ENCODE measurements around the gene ACTR1A. TPM values are rescaled to one million over a fixed set of nuclear protein-coding genes. Genes with fewer than 3 reads are reported as not detected.

Gene ACTR1A
- total RNA-seq, 4 donors from 2014 or later = 77.7 to 131 (median 106) TPM

DNA sequence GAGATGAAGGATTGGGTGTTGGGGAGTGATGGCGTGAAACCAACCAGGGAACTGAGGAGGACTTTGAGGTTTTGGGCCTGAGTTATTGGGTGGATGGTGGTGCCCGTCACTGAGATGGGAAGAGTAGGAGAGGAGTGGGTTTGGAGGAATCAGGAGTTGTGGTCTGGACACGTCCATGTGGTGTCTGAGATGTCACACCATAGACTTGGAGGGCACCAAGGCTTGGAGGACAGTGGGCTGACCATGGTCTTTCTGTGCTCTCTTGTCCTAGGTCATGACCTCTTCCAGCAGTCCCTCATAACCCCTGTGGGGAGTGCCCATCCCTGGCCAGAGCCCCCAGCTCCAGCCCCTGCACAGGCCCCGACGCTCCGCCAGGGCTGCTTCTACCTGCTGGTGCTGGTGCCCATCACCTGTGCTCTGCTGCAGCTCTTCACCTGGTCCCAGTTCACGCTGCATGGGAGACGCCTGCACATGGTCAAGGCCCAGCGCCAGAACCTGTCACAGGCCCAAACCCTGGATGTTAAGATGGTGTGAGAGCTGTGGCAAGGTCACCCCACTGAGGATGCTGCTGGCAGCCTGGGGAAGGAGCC, 27.0 kb downstream of the ACTR1A start:
- intact Hi-C loops (cut with DNase I; ENCODE audit: low total_unique reads) = loop anchor here (10.0 kb wide), 2 partner anchors 51 to 221 kb away; partner anchors contain the start of gene FBXL15
- 87 to 91% methylated on average over 9 of the region's 9 CpGs for WGBS, 2 donors
- no peak overlapping the region for H3K4me3 ChIP-seq (ENCODE audit: low read depth, poor library complexity, severe bottlenecking)
- no peak for DNase-seq (ENCODE audit: low spot score in 2 of 2)
- TF ChIP-seq POLR2A (IDR thresholded peaks at IDR 0.05) (no peak), CTCF (IDR thresholded peaks at IDR 0.05) (no peak)

DNA sequence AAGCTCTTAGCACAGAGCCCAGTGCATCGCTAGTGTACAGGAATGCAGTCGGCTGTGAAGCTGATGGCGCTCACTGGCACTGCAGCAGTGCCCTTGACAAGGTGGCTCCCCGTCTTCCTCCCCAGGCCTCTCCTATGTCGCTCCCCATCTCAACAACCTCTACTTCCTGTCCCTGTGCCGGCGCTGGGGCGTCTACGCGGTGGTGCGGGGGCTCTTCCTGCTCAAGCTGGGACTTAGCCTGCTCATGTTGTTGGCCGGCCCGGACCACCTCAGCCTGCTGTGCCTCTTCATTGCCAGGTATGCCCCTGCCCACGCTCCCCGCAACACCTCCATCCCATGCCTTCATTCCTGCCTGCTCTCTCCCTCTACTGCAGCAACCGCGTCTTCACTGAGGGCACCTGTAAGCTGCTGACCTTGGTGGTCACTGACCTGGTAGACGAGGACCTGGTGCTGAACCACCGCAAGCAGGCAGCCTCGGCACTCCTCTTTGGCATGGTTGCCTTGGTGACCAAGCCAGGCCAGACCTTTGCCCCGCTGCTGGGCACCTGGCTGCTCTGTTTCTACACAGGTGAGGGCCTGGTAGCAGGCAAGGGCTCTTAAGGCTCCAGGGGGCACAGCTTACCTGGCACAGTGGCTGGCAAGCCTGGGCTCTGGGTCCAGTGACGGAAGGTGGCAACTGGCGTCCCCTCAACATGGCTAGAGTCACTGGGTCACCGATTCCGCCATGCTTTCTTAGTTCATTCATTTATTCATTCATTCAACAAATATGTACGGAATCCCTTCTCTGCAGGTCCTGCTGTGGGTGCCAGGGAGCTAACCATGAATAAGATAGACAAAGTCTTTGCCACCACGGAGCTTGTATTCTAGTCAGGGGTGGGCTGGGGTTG, 28.8 kb downstream of the ACTR1A start:
- TF ChIP-seq POLR2A (IDR thresholded peaks at IDR 0.05) (no peak), CTCF (IDR thresholded peaks at IDR 0.05) (no peak)
- intact Hi-C loops (cut with DNase I; ENCODE audit: low total_unique reads) = loop anchor here (10.0 kb wide), 2 partner anchors 49 to 219 kb away; partner anchors contain the start of gene FBXL15
- H3K4me3 ChIP-seq (ENCODE audit: low read depth, poor library complexity, severe bottlenecking) = no peak overlapping the region
- WGBS, 2 donors = 87% methylated on average over 27 of the region's 27 CpGs
- no peak for DNase-seq (ENCODE audit: low spot score in 2 of 2)

- DNase-seq (ENCODE audit: low spot score in 2 of 2) = no peak
- 90 to 95% methylated on average over 33 to 35 of the region's 36 CpGs for WGBS, 2 donors
- intact Hi-C loops (cut with DNase I; ENCODE audit: low total_unique reads) = loop anchor here (10.0 kb wide), 2 partner anchors 46 to 216 kb away; partner anchors contain the start of gene FBXL15
- H3K4me3 ChIP-seq (ENCODE audit: low read depth, poor library complexity, severe bottlenecking) = no peak overlapping the region
- TF ChIP-seq POLR2A (IDR thresholded peaks at IDR 0.05) (no peak), CTCF (IDR thresholded peaks at IDR 0.05) (no peak)
These were observed 31.6 kb downstream of the ACTR1A start for GRCh38 chr10:102470579-102471546.

- H3K4me3 ChIP-seq (ENCODE audit: low read depth, poor library complexity, severe bottlenecking) = no peak overlapping the region
- WGBS, 2 donors = 79 to 81% methylated on average over 9 of the region's 9 CpGs
- intact Hi-C loops (cut with DNase I; ENCODE audit: low total_unique reads) = no loop called here
- TF ChIP-seq CTCF (IDR thresholded peaks at IDR 0.05) (no peak), POLR2A (IDR thresholded peaks at IDR 0.05) (no peak)
- no peak for DNase-seq (ENCODE audit: low spot score in 2 of 2)
These were observed 33.8 kb downstream of the ACTR1A start for GRCh38 chr10:102468683-102469082.

DNA sequence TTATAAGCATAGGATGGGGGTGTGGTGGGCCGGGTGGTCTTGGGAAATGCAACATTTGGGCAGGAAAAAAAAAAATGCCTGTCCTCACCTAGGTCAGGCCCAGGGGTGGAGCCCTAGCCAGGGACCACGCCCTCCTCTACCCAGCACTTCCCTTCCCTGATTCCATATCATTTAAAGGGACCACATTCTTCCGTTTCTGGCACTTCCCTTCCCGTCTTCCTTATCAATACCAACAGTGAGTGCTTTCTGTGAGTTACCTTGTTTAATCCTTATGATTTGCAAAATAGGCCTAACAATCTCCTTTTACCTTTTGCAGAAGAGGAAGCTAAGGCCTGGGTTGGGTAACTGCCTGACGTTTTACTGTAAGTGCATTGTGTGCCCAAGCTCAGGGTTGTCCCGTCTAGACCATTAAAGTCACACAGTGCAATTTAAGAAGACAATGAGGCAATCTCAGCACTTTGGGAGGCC, 34.5 kb downstream of the ACTR1A start:
- WGBS, 2 donors = 40 to 65% methylated on average over 6 of the region's 6 CpGs
- DNase-seq (ENCODE audit: low spot score in 2 of 2) = no peak
- H3K4me3 ChIP-seq (ENCODE audit: low read depth, poor library complexity, severe bottlenecking) = no peak overlapping the region
- TF ChIP-seq CTCF (IDR thresholded peaks at IDR 0.05) (no peak), POLR2A (IDR thresholded peaks at IDR 0.05) (no peak)
- intact Hi-C loops (cut with DNase I; ENCODE audit: low total_unique reads) = no loop called here
